Pancreas (tissue), 10 donors: Measurements from ENCODE around the gene TMEM144. TPM values are rescaled to one million over a fixed set of nuclear protein-coding genes. Genes with fewer than 3 reads are reported as not detected.
A peak's percentile ranks its signal among the peaks of the same experiment; 100 is the strongest.

Experiments used
- ATAC-seq, 4 donors: fragments of 200-7000 bp; cut with Tn5 transposase; one replicate each; pipeline versions ENCODE4 v1.8.0 to v1.9.1; 2020; ENCODE audit warnings: mild to moderate bottlenecking in 4 of 4, moderate library complexity in 4 of 4
- DNase-seq, 6 donors: peaks; one replicate each; pipeline ENCODE4 v3.0.0-alpha.2; 2020
- FAIRE-seq: peaks from 2 replicates; lab custom pipeline; 2012; peaks lifted over from hg19 to GRCh38; lab: Jason Lieb, UNC
- H3K27ac ChIP-seq, 4 donors: fragments of 200-600 bp; sonication (generic); 1 replicate in 3 of 4; 2 replicates in 1 of 4; pipeline versions ENCODE4 v1.5.0 to v1.8.0; 2020
- H3K27me3 ChIP-seq, 4 donors: fragments of 200-600 bp; one replicate each; pipeline ENCODE4 v1.8.0; 2021
- H3K36me3 ChIP-seq, 3 donors: fragments of 200-600 bp; sonication (generic) in 1 of 3; one replicate each; pipeline versions ENCODE4 v1.5.0 to v1.8.0; 2020 to 2021
- H3K4me1 ChIP-seq, 3 donors: fragments of 200-600 bp; one replicate each; pipeline ENCODE4 v1.8.0; 2021
- H3K4me3 ChIP-seq, 4 donors: fragments of 200-600 bp; sonication (generic) in 2 of 4; one replicate each; pipeline versions ENCODE4 v1.5.0 to v1.8.0; 2020 to 2021
- H3K9me3 ChIP-seq, 4 donors: fragments of 200-600 bp; one replicate each; pipeline ENCODE4 v1.8.0; 2021
- WGBS, 2 donors: extraction: QIAGEN DNeasy Blood & Tissue Kit; methylation state at CpG; one replicate each; pipeline ENCODE4 v1.1.7; 2013; 5-methylcytosine and 5-hydroxymethylcytosine counted together
- intact Hi-C, 3 donors: fragments of 100-400 bp; cut with DNase I; formaldehyde crosslinking; loops; one replicate each; pipeline versions ENCODE4 v1.11.1 to v1.14.2; 2022
- polyA plus RNA-seq, 2 donors: library from polyadenylated mRNA; stranded (reverse); fragments of 200-250 nt; gene quantifications; one replicate each; pipeline ENCODE4 v1.2.3, GENCODE V29; 2013
- total RNA-seq, 6 donors: library from RNA; stranded (reverse); fragmentation: NEBNext Ultra II Directional in 4 of 6; extraction: Animal tissue kit (Norgen Biotek cat#: 25700) in 4 of 6; gene quantifications; one replicate each; pipeline versions ENCODE4 v1.2.1 to v1.2.4, GENCODE V29; 2021 to 2023
- TF ChIP-seq, protein P1 (sequence below), 4 donors: fragments of 200-600 bp; sonication (generic) in 3 of 4; IDR thresholded peaks; one replicate each; pipeline versions ENCODE4 v1.5.0 to v1.8.0; 2021; ENCODE audit warnings: antibody characterized with exemption in 4 of 4
- donor health status: healthy with polysubstance abuse.
- donor health status: DM: no; HTN: no; CAD: no; lungs with moderate emphysema.
- donor health status: DM: no; HTN: no; CAD: no.
- donor health status: control.
- donor health status: control.
- donor health status: Bipolar disorder and iron deficiency.
- donor health status: DM: yes; HTN: yes; CAD: no.
- donor health status: DM: no; HTN: no; CAD: no.
- donor health status: DM: no; HTN: no; CAD: no.
- donor health status: DM: yes; HTN: yes; CAD: no.

The TMEM144 gene
- total and polyA plus RNA-seq, 8 donors, result 2.4 to 10.1 (median 7.2) TPM

DNA sequence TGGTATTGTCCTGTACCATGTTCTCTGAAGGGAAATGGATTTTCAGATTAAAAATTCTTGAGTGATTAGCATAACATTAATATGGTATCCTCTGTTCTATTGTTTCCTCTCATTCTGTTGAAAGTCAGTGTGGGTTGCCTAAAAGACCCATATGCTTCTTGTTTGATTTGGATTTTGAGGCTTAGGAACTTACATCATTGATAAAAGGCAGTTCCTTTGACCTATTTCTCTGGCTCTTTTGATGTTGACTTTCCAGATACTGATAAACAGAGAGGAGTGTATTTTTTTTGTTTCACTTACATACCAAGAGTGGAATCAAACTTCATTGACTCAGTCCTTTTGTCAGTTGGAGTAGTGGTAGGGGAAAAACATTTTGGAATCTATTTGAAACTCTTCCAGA lies 32.8 kb downstream of the TMEM144 start:
- H3K4me3 ChIP-seq, result no peak overlapping the region
- no peaks in the 10 kb centered on the region for H3K36me3 ChIP-seq
- peaks cover 0 to 7% (median 4%) of the 10 kb centered on the region in 3 donors for H3K4me1 ChIP-seq
- TF ChIP-seq, protein P1, sequence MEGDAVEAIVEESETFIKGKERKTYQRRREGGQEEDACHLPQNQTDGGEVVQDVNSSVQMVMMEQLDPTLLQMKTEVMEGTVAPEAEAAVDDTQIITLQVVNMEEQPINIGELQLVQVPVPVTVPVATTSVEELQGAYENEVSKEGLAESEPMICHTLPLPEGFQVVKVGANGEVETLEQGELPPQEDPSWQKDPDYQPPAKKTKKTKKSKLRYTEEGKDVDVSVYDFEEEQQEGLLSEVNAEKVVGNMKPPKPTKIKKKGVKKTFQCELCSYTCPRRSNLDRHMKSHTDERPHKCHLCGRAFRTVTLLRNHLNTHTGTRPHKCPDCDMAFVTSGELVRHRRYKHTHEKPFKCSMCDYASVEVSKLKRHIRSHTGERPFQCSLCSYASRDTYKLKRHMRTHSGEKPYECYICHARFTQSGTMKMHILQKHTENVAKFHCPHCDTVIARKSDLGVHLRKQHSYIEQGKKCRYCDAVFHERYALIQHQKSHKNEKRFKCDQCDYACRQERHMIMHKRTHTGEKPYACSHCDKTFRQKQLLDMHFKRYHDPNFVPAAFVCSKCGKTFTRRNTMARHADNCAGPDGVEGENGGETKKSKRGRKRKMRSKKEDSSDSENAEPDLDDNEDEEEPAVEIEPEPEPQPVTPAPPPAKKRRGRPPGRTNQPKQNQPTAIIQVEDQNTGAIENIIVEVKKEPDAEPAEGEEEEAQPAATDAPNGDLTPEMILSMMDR (IDR thresholded peaks at IDR 0.05), result no peak
- peak overlapping the region in 1 of 4 donors; percentile 29 for H3K27ac ChIP-seq
- intact Hi-C loops, result no loop called here
- DNase-seq (no peak), FAIRE-seq (no peak), ATAC-seq (peak; percentile 74 to 93 (median 88))
- H3K27me3 ChIP-seq, result no peaks in the 10 kb centered on the region
- no peaks in the 10 kb centered on the region for H3K9me3 ChIP-seq

DNA sequence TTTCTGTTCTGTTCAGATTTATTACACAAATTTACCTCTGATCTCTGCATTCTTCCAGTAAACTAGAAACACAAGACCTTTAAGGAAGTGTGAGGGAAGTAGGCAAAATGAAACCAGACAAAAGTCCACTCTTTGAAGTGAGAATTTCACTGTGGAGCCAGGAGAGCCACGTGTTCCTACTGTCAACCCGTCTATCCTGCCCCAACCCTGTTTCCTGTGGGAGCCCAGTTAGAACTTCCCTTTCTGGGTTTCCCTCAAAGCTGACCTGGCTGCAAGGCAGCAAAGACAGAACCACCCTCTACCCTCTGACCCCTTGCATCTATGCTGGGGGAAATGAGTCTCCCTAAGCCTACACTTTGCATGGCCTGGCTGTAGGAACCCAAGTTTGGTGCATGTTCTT lies 40.0 kb downstream of the TMEM144 start:
- TF ChIP-seq, protein P1 (IDR thresholded peaks at IDR 0.05), result no peak
- intact Hi-C loops, result loop anchor here in 1 of 3 donors (10.0 kb wide), 1 partner anchor 374 kb away; no protein-coding TSS in a partner anchor
- FAIRE-seq, result no peak
- no peaks in the 10 kb centered on the region for H3K9me3 ChIP-seq
- H3K4me1 ChIP-seq, result peaks cover 0 to 3% (median 0%) of the 10 kb centered on the region in 3 donors
- peak overlapping the region in 1 of 4 donors; percentile 5 for H3K27ac ChIP-seq
- DNase-seq, result peak in 1 of 6 donors; percentile 20
- no peaks in the 10 kb centered on the region for H3K36me3 ChIP-seq
- 67 to 73% methylated on average over 2 of the region's 2 CpGs for WGBS, 2 donors
- no peaks in the 10 kb centered on the region for H3K27me3 ChIP-seq
- H3K4me3 ChIP-seq, result no peak overlapping the region
- ATAC-seq, result peak in 3 of 4 donors; percentile 49 to 73 (median 57)

DNA sequence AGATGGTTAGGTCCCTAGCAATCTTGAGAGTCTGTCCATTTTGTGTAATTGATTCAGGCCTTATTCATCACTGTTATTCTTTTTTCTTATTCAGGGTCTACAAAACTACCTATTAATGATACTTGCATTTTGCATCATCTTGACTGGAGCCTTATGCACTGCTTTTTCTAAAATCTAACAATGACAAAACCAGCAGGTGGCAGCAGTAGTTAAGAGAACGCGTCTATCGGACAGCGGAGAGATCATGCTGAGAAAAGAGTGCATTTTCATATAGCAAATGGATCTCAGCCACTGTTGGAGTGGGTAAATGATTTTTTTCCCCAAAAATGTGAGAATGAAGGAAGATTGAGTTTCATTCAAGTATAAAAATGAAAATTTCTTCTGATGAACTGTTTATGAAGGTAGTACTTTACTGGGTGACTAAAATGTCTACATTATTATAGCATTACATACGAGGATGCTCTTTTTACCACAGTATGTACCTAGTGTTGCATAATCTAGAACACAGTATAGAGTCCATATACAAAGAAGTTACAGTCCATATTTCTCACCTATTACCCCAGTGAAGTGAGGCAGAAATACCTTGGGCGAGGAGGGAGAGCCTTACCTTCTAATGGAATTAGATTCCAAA lies 43.2 kb downstream of the TMEM144 start:
- WGBS, 2 donors, result 29 to 31% methylated on average over 6 of the region's 6 CpGs
- intact Hi-C loops, result loop anchor here in 1 of 3 donors (10.0 kb wide), 1 partner anchor 371 kb away; no protein-coding TSS in a partner anchor
- Histone ChIP-seq H3K9me3 (no peaks in the 10 kb centered on the region), H3K4me3 (no peak overlapping the region), H3K4me1 (peaks cover 0 to 3% (median 3%) of the 10 kb centered on the region in 3 donors), H3K36me3 (no peaks in the 10 kb centered on the region), H3K27me3 (no peaks in the 10 kb centered on the region), H3K27ac (no peak overlapping the region)
- FAIRE-seq, result peak; percentile 86
- TF ChIP-seq, protein P1 (IDR thresholded peaks at IDR 0.05), result peak in 3 of 4 donors; percentile 30 to 52 (median 39)
- peak; percentile 55 to 86 (median 82) for ATAC-seq
- peak in 3 of 6 donors; percentile 42 to 52 (median 43) for DNase-seq

DNA sequence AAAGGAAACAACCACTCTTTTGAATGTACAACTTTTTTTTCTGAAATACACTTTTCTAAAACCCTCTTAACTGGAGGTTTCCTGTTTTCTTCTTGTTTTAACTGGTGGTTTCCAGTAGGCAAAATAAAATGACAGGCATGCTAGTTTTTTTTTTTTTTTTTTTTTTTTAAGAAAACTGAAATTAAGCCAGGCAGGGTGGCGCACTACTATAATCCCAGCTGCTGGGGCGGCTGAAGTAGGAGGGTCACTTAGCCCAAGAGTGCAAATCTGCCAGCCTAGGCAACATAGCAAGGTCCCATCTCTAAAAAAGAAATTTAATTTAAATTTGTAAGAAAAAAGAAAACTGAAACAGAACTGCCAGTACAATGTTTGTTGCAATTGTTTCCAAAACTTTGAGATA lies 44.0 kb downstream of the TMEM144 start:
- no peak for FAIRE-seq
- Histone ChIP-seq H3K27ac (no peak overlapping the region), H3K36me3 (no peaks in the 10 kb centered on the region), H3K4me1 (peaks cover 0 to 3% (median 2%) of the 10 kb centered on the region in 3 donors), H3K9me3 (no peaks in the 10 kb centered on the region), H3K27me3 (no peaks in the 10 kb centered on the region), H3K4me3 (no peak overlapping the region)
- TF ChIP-seq, protein P1 (IDR thresholded peaks at IDR 0.05), result no peak
- DNase-seq, result no peak
- intact Hi-C loops, result loop anchor here in 1 of 3 donors (10.0 kb wide), 1 partner anchor 371 kb away; no protein-coding TSS in a partner anchor
- 85 to 88% methylated on average over 2 of the region's 2 CpGs for WGBS, 2 donors
- no peak for ATAC-seq
